HepG2 (cell line): Measurements from ENCODE around the gene MORN5. TPM values are rescaled to one million over a fixed set of nuclear protein-coding genes. Genes with fewer than 3 reads are reported as not detected.
A peak's percentile ranks its signal among the peaks of the same experiment; 100 is the strongest.

ENCODE experiments used
- ADNP ChIP-seq: sonication (generic); formaldehyde crosslinking; IDR thresholded peaks from 2 replicates; pipeline ENCODE4 v1.4.0; 2020; ENCODE audit warnings: missing genetic modification reagents
- ATF1 ChIP-seq: IDR thresholded peaks from 2 replicates; pipeline ENCODE4 v1.6.1; 2016; ENCODE audit warnings: mild to moderate bottlenecking, control low read depth
- IRF1 ChIP-seq: sonication (generic); formaldehyde crosslinking; IDR thresholded peaks from 2 replicates; pipeline ENCODE4 v1.4.0; 2020; ENCODE audit warnings: low read depth, mild to moderate bottlenecking, missing genetic modification reagents
- KAT2B ChIP-seq: fragments of 150-350 bp; IDR thresholded peaks from 2 replicates; pipeline ENCODE4 v1.6.1; 2014; ENCODE audit warnings: low read depth, low read length, borderline replicate concordance
- MIER3 ChIP-seq: IDR thresholded peaks from 2 replicates; pipeline ENCODE4 v1.6.1; 2016; ENCODE audit warnings: missing compliant biosample characterization, borderline replicate concordance
- MLXIP ChIP-seq: sonication (generic); formaldehyde crosslinking; IDR thresholded peaks from 2 replicates; pipeline ENCODE4 v1.9.0; 2021; ENCODE audit warnings: missing genetic modification reagents, borderline replicate concordance
- RXRB ChIP-seq: IDR thresholded peaks from 2 replicates; pipeline ENCODE4 v1.6.1; 2016; ENCODE audit warnings: borderline replicate concordance, missing genetic modification reagents, missing compliant biosample characterization
- TBX2 ChIP-seq: sonication (generic); formaldehyde crosslinking; IDR thresholded peaks from 2 replicates; pipeline ENCODE4 v1.5.0; 2020; ENCODE audit warnings: missing genetic modification reagents, mild to moderate bottlenecking, borderline replicate concordance
- ZBTB33 ChIP-seq: sonication (generic); formaldehyde crosslinking; IDR thresholded peaks from 2 replicates; pipeline ENCODE4 v1.4.0; 2020; ENCODE audit warnings: missing genetic modification reagents
- ZBTB38 ChIP-seq: sonication (generic); formaldehyde crosslinking; IDR thresholded peaks from 2 replicates; pipeline ENCODE4 v1.5.1; 2020; ENCODE audit warnings: mild to moderate bottlenecking, missing genetic modification reagents
- ZNF281 ChIP-seq: sonication (generic); formaldehyde crosslinking; IDR thresholded peaks from 2 replicates; pipeline ENCODE4 v1.4.0; 2020; ENCODE audit warnings: missing genetic modification reagents, borderline replicate concordance
- ZNF282 ChIP-seq: fragments of 450-650 bp; IDR thresholded peaks from 2 replicates; pipeline ENCODE4 v1.6.1; 2018; ENCODE audit not compliant: partially characterized antibody
- ZNF343 ChIP-seq: sonication (generic); formaldehyde crosslinking; IDR thresholded peaks from 2 replicates; pipeline ENCODE4 v1.4.0; 2020; ENCODE audit warnings: mild to moderate bottlenecking, missing genetic modification reagents
- ZNF382 ChIP-seq: sonication (generic); formaldehyde crosslinking; IDR thresholded peaks from 2 replicates; pipeline ENCODE4 v1.5.0; 2020; ENCODE audit warnings: missing genetic modification reagents, mild to moderate bottlenecking, borderline replicate concordance
- ZNF777 ChIP-seq: sonication (generic); formaldehyde crosslinking; IDR thresholded peaks from 2 replicates; pipeline ENCODE4 v1.4.0; 2020; ENCODE audit warnings: missing genetic modification reagents
- ZSCAN20 ChIP-seq: sonication (generic); formaldehyde crosslinking; IDR thresholded peaks from 2 replicates; pipeline ENCODE4 v1.4.0; 2020; ENCODE audit warnings: missing genetic modification reagents, mild to moderate bottlenecking, borderline replicate concordance
- ZSCAN25 ChIP-seq: sonication (generic); formaldehyde crosslinking; IDR thresholded peaks from 2 replicates; pipeline ENCODE4 v1.8.0; 2022; ENCODE audit warnings: mild to moderate bottlenecking, missing genetic modification reagents
- polyA plus RNA-seq, 8 experiments: library from polyadenylated mRNA; depleted of rRNA in 3 of 8; stranded (reverse) in 7 of 8; unstranded in 1 of 8; fragments of >200 nt; fragmentation: Illumina TruSeq in 4 of 8; extraction: Trizol in 4 of 8; gene quantifications; 2 replicates each; pipeline versions ENCODE4 v1.2.1 to v1.2.3, GENCODE V29; 2011 to 2016; ENCODE audit warnings: low read depth in 4 of 8, missing spikeins in 1 of 8, mixed read lengths in 1 of 8; ENCODE audit not compliant: insufficient read depth in 1 of 8
- total RNA-seq, 5 experiments: library from RNA; depleted of rRNA; stranded (reverse); fragments of >200 nt; fragmentation: Illumina TruSeq; extraction: Trizol; gene quantifications; 2 replicates each; pipeline ENCODE4 v1.2.3, GENCODE V29; 2016; ENCODE audit warnings: low read depth in 1 of 5

MORN5 gene
- total and polyA plus RNA-seq, 2 of the 13 experiments (the other 11 are each of a cell fraction or from before 2014, with no cell fraction given) = not detected

GRCh38 chr9:122213589-122214413 lies 54.1 kb downstream of the MORN5 start (continued):
- TF ChIP-seq ZNF281 (no peak), KAT2B (no peak), ZBTB33 (CRISPR knock-in tag) (0 out of 2 replicates have a peak, but pooled peaks have one; percentile 32), ZBTB38 (CRISPR knock-in tag) (peak; percentile 41; the same call in 1 of the 2 replicates), ZNF282 (no peak), ZSCAN25 (CRISPR knock-in tag) (0 out of 2 replicates have a peak, but pooled peaks have one; percentile 21), MLXIP (CRISPR knock-in tag) (no peak), ZNF777 (CRISPR knock-in tag) (peak; percentile 90), ZSCAN20 (0 out of 2 replicates have a peak, but pooled peaks have one; percentile 53), TBX2 (CRISPR knock-in tag) (peak; percentile 60), IRF1 (CRISPR knock-in tag) (0 out of 2 replicates have a peak, but pooled peaks have one; percentile 22), MIER3 (no peak), ZNF382 (CRISPR knock-in tag) (no peak), ZNF343 (CRISPR knock-in tag) (no peak), RXRB (CRISPR knock-in tag) (no peak), ATF1 (no peak), ADNP (CRISPR knock-in tag) (no peak)
